Measurements from ENCODE around the gene KCNQ1OT1. TPM values are rescaled to one million over a fixed set of nuclear protein-coding genes. Genes with fewer than 3 reads are reported as not detected.

Gene KCNQ1OT1
- total RNA-seq, 1 experiment from 2014 or later = 1.2 TPM

GRCh38 chr11:2738551-2739431 lies 39.0 kb upstream of the KCNQ1OT1 start:
- Histone ChIP-seq H4K8ac (replicated peaks; ENCODE audit: insufficient read length, low read depth, low read length) (no peak overlapping the region), H3K14ac (ENCODE audit: insufficient read depth, low read length) (peak overlapping the region; percentile 57; the same call in 1 of the 2 replicates), H2BK15ac (ENCODE audit: low read depth, low read length) (no peak overlapping the region), H4K5ac (ENCODE audit: insufficient read length, low read depth, low read length) (no peak overlapping the region), H3K79me1 (ENCODE audit: insufficient read depth, low read depth, low read length, poor library complexity, severe bottlenecking) (no peaks in the 10 kb centered on the region), H4K91ac (ENCODE audit: insufficient read length, low read depth, low read length) (no peak overlapping the region), H3K9ac (ENCODE audit: extremely low read depth, insufficient read length, low read length) (no peak overlapping the region), H3K18ac (ENCODE audit: insufficient read length, low read depth, low read length) (no peak overlapping the region), H3K4me2 (ENCODE audit: insufficient read depth, insufficient read length, low read length) (no peak overlapping the region), H3K79me2 (ENCODE audit: insufficient read depth, low read length) (no peaks in the 10 kb centered on the region), H3K4ac (ENCODE audit: low read depth, low read length) (no peak overlapping the region), H2BK5ac (ENCODE audit: insufficient read length, low read length) (no peak overlapping the region), H3K4me1 (ENCODE audit: insufficient read depth, low read length) (no peaks in the 10 kb centered on the region), H3K27me3 (ENCODE audit: insufficient read depth, low read length) (no peaks in the 10 kb centered on the region; the same call in 1 of the 2 replicates), H3K27ac (ENCODE audit: insufficient read length, low read depth, low read length) (no peak overlapping the region), H3K23ac (ENCODE audit: insufficient read length, low read depth, low read length) (no peak overlapping the region), H2AK5ac (ENCODE audit: insufficient read length, low read length) (no peak overlapping the region), H4K20me1 (ENCODE audit: control insufficient read depth, insufficient read depth, insufficient read length) (no peaks in the 10 kb centered on the region), H3K9me3 (ENCODE audit: control insufficient read depth, low read depth, low read length) (no peaks in the 10 kb centered on the region), H2AFZ (ENCODE audit: low read length) (no peak overlapping the region), H2BK120ac (ENCODE audit: low read depth, low read length, poor library complexity, severe bottlenecking) (no peak overlapping the region), H2BK12ac (ENCODE audit: insufficient read length, low read depth, low read length) (no peak overlapping the region), H3K56ac (ENCODE audit: insufficient read length, low read depth, low read length) (no peak overlapping the region), H3K23me2 (ENCODE audit: insufficient read length, low read depth, low read length, poor library complexity, severe bottlenecking) (no peaks in the 10 kb centered on the region), H3T11ph (ENCODE audit: low read length) (no peak overlapping the region), H2BK20ac (ENCODE audit: low read depth, low read length, poor library complexity, severe bottlenecking) (no peak overlapping the region)
- Mint-ChIP-seq H3K27me3 (ENCODE audit: low read depth) (peaks cover 89% of the 10 kb centered on the region), H3K27ac (no peak overlapping the region), H3K9me3 (peaks cover 2 to 3% of the 10 kb centered on the region in 2 experiments; a peak in 3 of 5 replicates), H3K36me3 (ENCODE audit: insufficient read depth in 1 of 3, low read depth in 3 of 3) (no peaks in the 10 kb centered on the region; a peak in 2 of 7 replicates), H3K4me3 (no peak overlapping the region), H3K4me1 (peaks cover 0 to 9% of the 10 kb centered on the region in 2 experiments; a peak in 2 of 4 replicates)
- no peak for DNase-seq
- no CpG with 5 or more reads among the region's 14 CpGs for WGBS (ENCODE audit: extremely low coverage, insufficient read length, low lambda C conversion rate)
- TF ChIP-seq CTCF (conservative IDR thresholded peaks at IDR 0.05) = no peak
